GM13976 (cell line): ENCODE data around the gene MPDU1.
"Not testable (repeated sequence)": the region's sequence is repeated elsewhere in the genome, so short reads cannot be mapped to it uniquely, and the experiment has no call there.

Experiments used
- DNase-seq: peaks from one replicate; pipeline ENCODE4 v3.0.0; 2012; ENCODE audit warnings: low spot score
- in situ Hi-C: fragments of 300-500 bp; cut with MboI; formaldehyde crosslinking; loops from one replicate; pipeline ENCODE4 v1.12.0; 2022; ENCODE audit warnings: low sequenced_read_pairs, mixed read lengths, inconsistent platforms; ENCODE audit not compliant: unreplicated experiment
- TF ChIP-seq, protein P1 (sequence below): IDR thresholded peaks from 2 replicates; pipeline ENCODE4 v1.5.1; 2012; ENCODE audit warnings: borderline replicate concordance, mild to moderate bottlenecking; ENCODE audit not compliant: insufficient read depth; ENCODE audit errors: extremely low read depth, missing control alignments, control extremely low read depth

Gene MPDU1

GRCh38 chr17:7620835-7621234, 37.2 kb downstream of the MPDU1 start:
- no peak for DNase-seq
- TF ChIP-seq, protein P1, sequence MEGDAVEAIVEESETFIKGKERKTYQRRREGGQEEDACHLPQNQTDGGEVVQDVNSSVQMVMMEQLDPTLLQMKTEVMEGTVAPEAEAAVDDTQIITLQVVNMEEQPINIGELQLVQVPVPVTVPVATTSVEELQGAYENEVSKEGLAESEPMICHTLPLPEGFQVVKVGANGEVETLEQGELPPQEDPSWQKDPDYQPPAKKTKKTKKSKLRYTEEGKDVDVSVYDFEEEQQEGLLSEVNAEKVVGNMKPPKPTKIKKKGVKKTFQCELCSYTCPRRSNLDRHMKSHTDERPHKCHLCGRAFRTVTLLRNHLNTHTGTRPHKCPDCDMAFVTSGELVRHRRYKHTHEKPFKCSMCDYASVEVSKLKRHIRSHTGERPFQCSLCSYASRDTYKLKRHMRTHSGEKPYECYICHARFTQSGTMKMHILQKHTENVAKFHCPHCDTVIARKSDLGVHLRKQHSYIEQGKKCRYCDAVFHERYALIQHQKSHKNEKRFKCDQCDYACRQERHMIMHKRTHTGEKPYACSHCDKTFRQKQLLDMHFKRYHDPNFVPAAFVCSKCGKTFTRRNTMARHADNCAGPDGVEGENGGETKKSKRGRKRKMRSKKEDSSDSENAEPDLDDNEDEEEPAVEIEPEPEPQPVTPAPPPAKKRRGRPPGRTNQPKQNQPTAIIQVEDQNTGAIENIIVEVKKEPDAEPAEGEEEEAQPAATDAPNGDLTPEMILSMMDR: no peak
- in situ Hi-C loops: no loop called here

GRCh38 chr17:7623661-7624060, 40.0 kb downstream of the MPDU1 start:
- no peak for DNase-seq
- TF ChIP-seq, protein P1: no peak
- in situ Hi-C loops: no loop called here

GRCh38 chr17:7625749-7626148, 42.1 kb downstream of the MPDU1 start:
- DNase-seq, in situ Hi-C loops: not testable (repeated sequence)

DNA sequence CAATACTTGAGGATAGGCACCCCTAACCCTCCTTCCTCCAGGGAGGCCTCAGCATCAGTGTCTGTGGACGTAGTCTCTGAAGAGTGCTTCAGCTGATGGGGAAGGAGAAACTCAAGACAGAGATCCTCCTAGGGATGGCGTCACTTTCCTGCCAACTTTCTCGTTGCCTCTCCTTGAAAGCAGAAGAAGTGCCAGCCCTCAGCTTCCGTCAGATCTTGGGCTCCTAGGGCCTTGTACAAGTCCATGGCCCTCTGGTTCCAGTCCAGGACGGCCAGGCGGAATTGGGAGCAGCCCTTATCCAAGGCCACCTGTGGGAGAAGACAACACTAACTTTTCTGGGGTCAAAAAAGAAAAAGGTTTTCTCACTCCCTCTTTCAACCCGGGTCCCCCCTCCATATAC, 42.7 kb downstream of the MPDU1 start:
- TF ChIP-seq, protein P1: no peak
- no peak for DNase-seq

GRCh38 chr17:7626956-7627249, 43.3 kb downstream of the MPDU1 start:
- in situ Hi-C loops: no loop called here
- DNase-seq: no peak
- TF ChIP-seq, protein P1: no peak

More for the DNA sequence above, 42.7 kb downstream of the MPDU1 start:
- in situ Hi-C loops: no loop called here

DNA sequence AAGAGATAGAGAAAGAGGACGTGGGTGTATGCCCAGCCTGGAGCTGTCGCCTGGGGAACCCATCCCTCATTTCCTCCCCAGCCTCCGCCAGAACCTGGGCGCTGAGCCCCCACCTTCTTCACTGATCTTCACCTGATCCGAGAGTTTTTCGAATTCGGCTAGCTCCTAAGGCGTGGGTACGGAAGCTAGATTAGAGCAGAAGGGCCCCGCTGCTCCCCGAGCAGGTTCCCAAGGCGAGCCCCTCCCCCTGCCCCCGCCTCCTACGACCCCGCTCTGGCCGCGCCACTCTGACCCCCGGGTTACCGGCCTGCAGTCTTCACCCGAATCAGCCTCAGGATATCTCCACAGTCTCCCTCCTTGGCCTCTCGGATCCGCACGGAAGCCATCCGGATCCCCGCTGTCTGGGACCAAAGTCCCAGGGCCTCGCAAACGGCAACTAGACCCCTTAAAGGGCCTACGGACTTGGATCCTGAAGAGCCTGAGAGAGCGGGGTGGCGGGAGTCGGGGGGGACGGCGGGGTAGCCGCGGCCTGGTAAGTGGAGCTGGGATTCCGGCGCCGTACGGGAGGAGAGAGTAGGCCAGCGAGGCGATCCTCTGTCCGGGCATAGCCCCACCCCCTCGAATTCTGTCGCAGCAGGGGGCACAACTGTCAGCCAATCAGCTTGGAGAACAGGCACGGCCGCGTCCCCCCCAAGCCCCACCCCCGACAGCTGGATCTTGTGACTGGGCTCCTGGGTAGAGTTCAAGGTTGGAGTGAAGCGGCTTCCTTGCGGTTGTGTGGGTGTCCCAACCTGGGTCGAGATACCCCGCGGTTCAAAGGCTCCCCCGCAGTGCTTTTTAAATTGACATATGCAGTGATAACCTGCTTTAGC, 43.8 kb downstream of the MPDU1 start, which contains the start of gene SAT2:
SAT2 (minus strand) TSS at position 572 of the 872 bp plus-strand sequence; CDS start at position 386, 186 bp downstream.
- DNase-seq: peak; percentile 99
- TF ChIP-seq, protein P1: no peak
- in situ Hi-C loops: no loop called here

DNA sequence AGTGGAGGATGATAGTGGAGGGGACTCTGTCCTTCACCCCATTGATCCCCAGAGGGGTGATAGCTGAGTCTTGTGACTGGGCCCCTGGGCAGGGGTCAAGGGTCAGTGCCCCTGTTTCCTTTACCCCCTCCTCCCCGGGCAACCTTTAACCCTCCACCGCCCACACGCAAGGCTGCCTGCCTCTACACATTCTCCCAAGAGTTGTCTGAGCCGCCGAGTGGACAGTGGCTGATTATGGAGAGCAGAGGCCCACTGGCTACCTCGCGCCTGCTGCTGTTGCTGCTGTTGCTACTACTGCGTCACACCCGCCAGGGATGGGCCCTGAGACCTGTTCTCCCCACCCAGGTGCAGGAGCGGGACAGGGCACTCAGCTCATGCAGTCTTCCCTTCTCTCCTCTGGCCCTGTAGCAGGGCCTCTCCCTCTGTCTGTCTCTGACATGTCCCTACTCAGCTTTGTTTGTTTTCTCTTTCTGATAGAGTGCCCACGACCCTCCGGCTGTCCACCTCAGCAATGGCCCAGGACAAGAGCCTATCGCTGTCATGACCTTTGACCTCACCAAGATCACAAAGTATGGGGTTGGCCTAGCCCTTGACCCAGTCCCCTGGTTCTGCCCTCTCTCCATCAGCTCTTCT, 46.4 kb downstream of the MPDU1 start, which contains the start of gene SHBG:
SHBG (plus strand) TSS at position 197 of the 633 bp plus-strand sequence; CDS start at position 235, 38 bp downstream.
- in situ Hi-C loops: no loop called here
- DNase-seq: no peak
- TF ChIP-seq, protein P1: no peak
